A549 (cell line): ENCODE results near the gene IL1A.

Experiments
- CEBPB ChIP-seq, 2 experiments: fragments of >200 bp in 1 of 2; sonication (Bioruptor Twin) in 1 of 2; formaldehyde crosslinking in 1 of 2; IDR thresholded peaks; 2 replicates each; pipeline ENCODE4 v1.6.1; 2012 to 2016
- ESRRA ChIP-seq: fragments of 150-350 bp; IDR thresholded peaks from 2 replicates; pipeline ENCODE4 v1.6.1; 2014; ENCODE audit warnings: mild to moderate bottlenecking, low read length, borderline replicate concordance
- JUNB ChIP-seq: fragments of >200 bp; sonication (Bioruptor Twin); formaldehyde crosslinking; IDR thresholded peaks from 2 replicates; pipeline ENCODE4 v1.6.1; 2016
- KDM1A ChIP-seq: fragments of 200-600 bp; sonication (generic); IDR thresholded peaks from 2 replicates; pipeline ENCODE4 v1.6.1; 2016; ENCODE audit warnings: low read depth, mild to moderate bottlenecking
- MAFK ChIP-seq: fragments of 450-650 bp; IDR thresholded peaks from 2 replicates; pipeline ENCODE4 v1.6.1; 2014; ENCODE audit not compliant: partially characterized antibody
- POLR2A ChIP-seq: IDR thresholded peaks from 2 replicates; pipeline ENCODE4 v1.6.1; 2012; ENCODE audit warnings: mild to moderate bottlenecking, low read length
- RAD21 ChIP-seq, 2 experiments: fragments of >200 bp in 1 of 2; sonication (Bioruptor Twin) in 1 of 2; formaldehyde crosslinking in 1 of 2; IDR thresholded peaks in 1 of 2; conservative IDR thresholded peaks in 1 of 2; 2 replicates in 1 of 2; 3 replicates in 1 of 2; pipeline ENCODE4 v1.6.1; 2012 to 2018; ENCODE audit warnings: inconsistent platforms in 1 of 2
- SMC3 ChIP-seq: fragments of >200 bp; sonication (Bioruptor Twin); formaldehyde crosslinking; IDR thresholded peaks from 3 replicates; pipeline ENCODE4 v1.6.1; 2018; ENCODE audit warnings: inconsistent platforms
- TF ChIP-seq, protein P1 (sequence below): fragments of >200 bp; sonication (Bioruptor Twin); formaldehyde crosslinking; IDR thresholded peaks from 3 replicates; pipeline ENCODE4 v1.5.1; 2016

DNA sequence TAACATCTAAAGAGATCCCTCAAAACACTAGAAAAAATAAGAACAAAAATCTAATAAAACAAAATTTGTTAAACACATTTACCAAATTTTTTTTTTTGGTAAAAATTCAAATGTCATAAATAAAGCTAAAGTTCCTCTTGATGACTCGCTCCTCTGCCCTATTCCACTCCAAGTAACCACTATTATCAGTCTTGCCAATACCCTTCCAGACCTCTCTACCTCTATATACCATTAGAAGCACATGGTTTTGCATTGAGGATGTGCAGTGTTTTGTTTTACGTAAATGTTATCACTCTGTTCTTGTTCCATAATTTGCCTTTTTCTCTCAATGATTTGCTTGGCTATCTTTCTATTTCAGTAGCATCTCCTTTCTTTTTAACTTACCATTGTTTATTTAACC lies 41.4 kb upstream of the IL1A start:
- TF ChIP-seq CEBPB (IDR thresholded peaks at IDR 0.05) = no peak
- TF ChIP-seq, protein P1, sequence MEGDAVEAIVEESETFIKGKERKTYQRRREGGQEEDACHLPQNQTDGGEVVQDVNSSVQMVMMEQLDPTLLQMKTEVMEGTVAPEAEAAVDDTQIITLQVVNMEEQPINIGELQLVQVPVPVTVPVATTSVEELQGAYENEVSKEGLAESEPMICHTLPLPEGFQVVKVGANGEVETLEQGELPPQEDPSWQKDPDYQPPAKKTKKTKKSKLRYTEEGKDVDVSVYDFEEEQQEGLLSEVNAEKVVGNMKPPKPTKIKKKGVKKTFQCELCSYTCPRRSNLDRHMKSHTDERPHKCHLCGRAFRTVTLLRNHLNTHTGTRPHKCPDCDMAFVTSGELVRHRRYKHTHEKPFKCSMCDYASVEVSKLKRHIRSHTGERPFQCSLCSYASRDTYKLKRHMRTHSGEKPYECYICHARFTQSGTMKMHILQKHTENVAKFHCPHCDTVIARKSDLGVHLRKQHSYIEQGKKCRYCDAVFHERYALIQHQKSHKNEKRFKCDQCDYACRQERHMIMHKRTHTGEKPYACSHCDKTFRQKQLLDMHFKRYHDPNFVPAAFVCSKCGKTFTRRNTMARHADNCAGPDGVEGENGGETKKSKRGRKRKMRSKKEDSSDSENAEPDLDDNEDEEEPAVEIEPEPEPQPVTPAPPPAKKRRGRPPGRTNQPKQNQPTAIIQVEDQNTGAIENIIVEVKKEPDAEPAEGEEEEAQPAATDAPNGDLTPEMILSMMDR = no peak
- no peak for TF ChIP-seq JUNB
- no peak for TF ChIP-seq POLR2A
- no peak for TF ChIP-seq RAD21 (conservative IDR thresholded peaks at IDR 0.05 in 1 of 2, IDR thresholded peaks at IDR 0.05 in 1 of 2)
- no peak for TF ChIP-seq ESRRA
- TF ChIP-seq SMC3 = no peak
- TF ChIP-seq KDM1A = no peak
- TF ChIP-seq MAFK = no peak
